Colon (tissue), 2 donors: ENCODE results near the gene CABYR.

Experiments used
- FAIRE-seq: peaks from 2 replicates; lab custom pipeline; 2012; peaks lifted over from hg19 to GRCh38; lab: Jason Lieb, UNC
- donor health status: control.
- donor health status: control.

CABYR gene

GRCh38 chr18:24138789-24139616 lies at the start of gene CABYR:
Gene CABYR (plus strand): TSS chr18:24139062. CDS start chr18:24143115, 4,053 bp downstream.
- no peak for FAIRE-seq

- FAIRE-seq = no peak
Measured at GRCh38 chr18:24089076-24089475, 49.8 kb upstream of the CABYR start.

- FAIRE-seq = no peak
Measured at GRCh38 chr18:24089515-24090337, 49.1 kb upstream of the CABYR start.

GRCh38 chr18:24090876-24091275 lies 48.0 kb upstream of the CABYR start:
- no peak for FAIRE-seq

GRCh38 chr18:24094561-24094960 lies 44.3 kb upstream of the CABYR start:
- no peak for FAIRE-seq

- FAIRE-seq = no peak
Measured at GRCh38 chr18:24095976-24096375, 42.9 kb upstream of the CABYR start.

- FAIRE-seq = no peak
Measured at GRCh38 chr18:24103320-24104021, 35.4 kb upstream of the CABYR start.

GRCh38 chr18:24104486-24104885 lies 34.4 kb upstream of the CABYR start:
- FAIRE-seq = no peak

GRCh38 chr18:24108641-24109040 lies 30.2 kb upstream of the CABYR start:
- no peak for FAIRE-seq

- no peak for FAIRE-seq
Measured at GRCh38 chr18:24111936-24112335, 26.9 kb upstream of the CABYR start.

- no peak for FAIRE-seq
Measured at GRCh38 chr18:24112464-24112863, 26.4 kb upstream of the CABYR start.

- FAIRE-seq = no peak
Measured at GRCh38 chr18:24112874-24113615, 25.8 kb upstream of the CABYR start.

- no peak for FAIRE-seq
Measured at GRCh38 chr18:24114924-24115549, 23.8 kb upstream of the CABYR start.

GRCh38 chr18:24115628-24116027 lies 23.2 kb upstream of the CABYR start:
- FAIRE-seq = no peak

- peak; percentile 58 for FAIRE-seq
Measured at GRCh38 chr18:24118750-24119577, 19.9 kb upstream of the CABYR start.

GRCh38 chr18:24120676-24121075 lies 18.2 kb upstream of the CABYR start:
- no peak for FAIRE-seq

GRCh38 chr18:24121625-24122024 lies 17.2 kb upstream of the CABYR start:
- FAIRE-seq = no peak

- no peak for FAIRE-seq
Measured at GRCh38 chr18:24126155-24126961, 12.5 kb upstream of the CABYR start.

- no peak for FAIRE-seq
Measured at GRCh38 chr18:24127735-24128134, 11.1 kb upstream of the CABYR start.

GRCh38 chr18:24128700-24129099 lies 10.2 kb upstream of the CABYR start:
- no peak for FAIRE-seq
